Measurements from ENCODE around the gene PDE4A. TPM values are rescaled to one million over a fixed set of nuclear protein-coding genes. Genes with fewer than 3 reads are reported as not detected.
A peak's percentile ranks its signal among the peaks of the same experiment; 100 is the strongest.

PDE4A gene
- total RNA-seq, 1 donor from 2014 or later: 3.3 TPM

DNA sequence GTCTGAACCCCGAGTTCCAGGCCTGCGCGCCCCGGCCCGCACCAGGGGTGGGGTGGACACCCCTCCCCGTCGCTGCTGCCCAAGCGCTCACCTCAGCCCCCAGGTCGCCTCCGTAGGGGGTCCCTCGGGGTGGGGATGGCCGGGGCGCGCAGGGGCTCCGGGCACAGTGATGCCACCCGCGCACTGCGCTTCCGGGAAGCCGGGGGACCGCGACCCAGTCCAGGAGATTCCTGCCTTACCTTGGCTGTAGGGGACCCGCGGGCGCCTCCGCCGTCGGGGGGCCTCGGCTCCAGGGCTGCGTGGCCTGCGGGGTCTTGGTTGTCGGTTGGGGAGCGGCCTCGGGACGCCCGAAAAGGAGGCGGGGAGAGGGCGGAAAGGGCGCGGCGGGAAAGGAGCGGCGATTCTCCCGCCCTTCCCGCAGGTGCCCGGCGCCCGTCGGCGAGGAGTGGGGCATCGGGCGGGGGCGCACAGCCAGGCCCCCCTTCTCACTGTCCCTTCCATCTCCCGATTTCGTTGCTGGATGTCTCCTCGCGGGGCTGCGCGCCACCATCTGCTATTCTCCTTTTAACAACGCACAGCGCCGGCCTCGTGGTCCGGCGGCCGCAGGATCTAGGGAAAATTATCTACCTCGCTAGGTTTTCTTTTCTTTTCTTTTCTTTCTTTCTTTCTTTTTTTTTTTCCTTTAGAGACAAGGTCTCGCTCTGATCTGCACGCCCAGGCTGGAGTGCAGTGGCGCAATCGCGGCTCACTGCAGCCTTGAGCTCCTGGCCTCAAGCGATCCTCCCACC lies 82.9 kb downstream of the PDE4A start, which contains the start of gene KEAP1:
Gene KEAP1 (minus strand): TSS at position 355 of the 788 bp plus-strand sequence. CDS start 3,323 bp downstream, outside the sequence.
- FAIRE-seq (no peak), DNase-seq (ENCODE audit: low spot score in 2 of 2) (peak in 1 of 2 donors; percentile 40)

- no peak for FAIRE-seq
- peak in 1 of 2 donors; percentile 51 for DNase-seq (ENCODE audit: low spot score in 2 of 2)
Observed at GRCh38 chr19:10505583-10506229, 85.4 kb downstream of the PDE4A start.

- DNase-seq (ENCODE audit: low spot score in 2 of 2) (no peak), FAIRE-seq (no peak)
Observed at GRCh38 chr19:10508036-10508435, 87.7 kb downstream of the PDE4A start.

DNA sequence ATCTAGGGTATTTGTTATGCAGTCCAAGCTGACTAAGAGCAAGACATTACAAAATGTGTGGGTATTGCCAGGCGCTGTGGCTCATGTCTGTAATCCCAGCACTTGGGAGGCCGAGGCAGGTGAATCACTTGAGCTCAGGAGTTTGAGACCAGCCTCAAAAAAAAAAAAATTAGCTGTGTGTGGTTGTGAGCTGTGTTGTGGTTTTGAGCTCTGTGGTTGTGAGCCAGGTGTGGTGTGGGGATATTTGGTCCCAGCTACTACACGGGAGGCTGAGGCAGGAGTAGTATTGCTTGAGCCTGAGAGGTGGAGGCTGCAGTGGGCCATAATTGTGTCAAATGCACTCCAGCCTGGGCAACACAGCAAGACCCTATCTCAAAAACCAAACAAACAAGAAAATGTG lies 88.4 kb downstream of the PDE4A start:
- DNase-seq (ENCODE audit: low spot score in 2 of 2) (no peak), FAIRE-seq (no peak)

GRCh38 chr19:10510301-10510802 lies 90.0 kb downstream of the PDE4A start:
- no peak for FAIRE-seq

DNA sequence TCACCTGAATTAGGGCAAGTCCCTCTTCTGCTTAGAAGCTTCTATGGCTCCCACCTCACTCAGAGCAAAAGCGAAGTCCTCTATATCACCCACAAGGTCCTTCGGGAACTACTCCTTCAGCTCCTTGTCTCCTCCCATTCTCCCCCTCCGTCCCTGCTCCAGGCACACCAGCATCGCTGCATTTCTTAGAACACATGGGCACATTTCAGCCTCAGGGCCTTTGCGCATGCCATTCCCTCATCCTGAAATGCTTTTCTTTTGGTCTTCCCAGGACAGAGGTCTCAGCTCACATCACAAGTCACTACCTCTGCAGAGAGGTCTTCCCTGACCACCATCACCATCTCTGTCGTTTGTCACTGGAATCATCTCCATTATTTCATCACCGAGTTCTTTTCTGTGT lies 92.9 kb downstream of the PDE4A start:
- DNase-seq (ENCODE audit: low spot score in 2 of 2) (no peak), FAIRE-seq (no peak)

More at GRCh38 chr19:10510301-10510802, 90.0 kb downstream of the PDE4A start:
- DNase-seq (ENCODE audit: low spot score in 2 of 2): no peak

GRCh38 chr19:10514211-10515145 lies 94.1 kb downstream of the PDE4A start:
- peak in 1 of 2 donors; percentile 49 for DNase-seq (ENCODE audit: low spot score in 2 of 2)
- FAIRE-seq: no peak

DNA sequence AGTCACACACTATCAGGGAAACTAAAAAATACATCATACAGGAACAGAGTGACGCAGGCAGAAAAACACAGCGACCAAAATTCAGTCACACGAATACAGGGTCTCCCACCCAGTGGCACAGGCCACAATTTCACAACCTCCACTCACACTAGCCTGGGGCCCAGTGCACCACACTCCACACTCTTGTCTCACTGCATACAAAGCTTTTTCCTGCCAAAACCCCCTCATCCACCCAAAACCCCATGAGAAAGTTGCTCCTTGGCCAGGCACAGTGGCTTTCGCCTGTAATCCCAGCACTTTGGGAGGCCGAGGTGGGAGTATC lies 95.7 kb downstream of the PDE4A start:
- FAIRE-seq (no peak), DNase-seq (ENCODE audit: low spot score in 2 of 2) (no peak)

DNA sequence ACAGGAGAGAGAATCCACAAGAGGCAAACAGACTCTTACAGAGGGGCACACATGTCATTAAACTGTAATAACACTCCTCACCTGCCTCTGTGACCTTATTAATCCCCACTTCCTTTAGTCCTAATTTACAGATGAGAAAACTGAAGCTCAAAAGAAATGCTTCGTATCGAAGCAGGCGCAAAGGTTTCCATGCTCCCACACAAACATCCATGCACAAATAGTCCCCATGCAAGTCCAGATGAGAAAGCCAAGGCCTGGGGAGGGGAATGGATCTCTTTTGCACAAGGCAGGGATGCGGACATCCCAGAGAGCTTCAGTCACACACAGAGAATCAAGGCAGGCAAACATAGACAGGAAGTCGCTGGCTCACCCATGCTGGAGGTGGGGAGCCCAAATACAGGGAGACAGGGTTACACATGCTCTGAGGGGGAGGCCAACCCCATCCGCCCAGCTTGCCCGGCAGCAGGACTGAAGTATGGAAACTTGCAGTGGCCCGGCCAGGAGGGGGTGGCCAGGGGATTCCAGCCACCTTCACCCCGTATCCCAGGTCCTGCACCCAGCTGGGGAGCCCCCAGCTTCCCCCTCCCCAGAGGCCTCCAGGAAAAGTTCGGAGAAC lies 96.4 kb downstream of the PDE4A start:
- FAIRE-seq (no peak), DNase-seq (ENCODE audit: low spot score in 2 of 2) (no peak)

DNA sequence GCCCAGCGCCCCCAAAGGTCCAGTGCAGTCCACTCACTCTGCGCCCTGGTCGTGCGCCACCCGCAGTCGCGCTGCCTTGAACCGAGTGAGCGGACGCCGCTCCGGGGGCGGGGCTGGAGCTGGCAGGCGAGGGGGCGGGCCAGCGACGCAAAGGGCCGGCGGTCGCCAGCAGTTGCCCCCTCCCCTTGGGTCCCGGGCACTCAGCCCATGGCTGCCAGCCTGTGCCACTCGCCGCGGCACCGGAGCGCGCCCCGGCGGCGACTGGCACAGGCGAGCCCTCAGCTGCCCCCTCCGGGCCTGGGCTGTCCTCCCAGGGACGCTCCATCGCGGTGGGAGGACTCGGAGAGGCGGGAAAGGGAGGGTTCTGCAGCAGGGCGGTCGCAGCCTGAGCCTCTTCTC lies 97.0 kb downstream of the PDE4A start, which contains the start of gene S1PR5:
Gene S1PR5 (minus strand): TSS at position 87 of the 399 bp plus-strand sequence. CDS start 2,436 bp downstream, outside the sequence.
- peak; percentile 80 to 90 for DNase-seq (ENCODE audit: low spot score in 2 of 2)
- no peak for FAIRE-seq

GRCh38 chr19:10517760-10518443 lies 97.6 kb downstream of the PDE4A start:
- peak in 1 of 2 donors; percentile 66 for DNase-seq (ENCODE audit: low spot score in 2 of 2)

DNA sequence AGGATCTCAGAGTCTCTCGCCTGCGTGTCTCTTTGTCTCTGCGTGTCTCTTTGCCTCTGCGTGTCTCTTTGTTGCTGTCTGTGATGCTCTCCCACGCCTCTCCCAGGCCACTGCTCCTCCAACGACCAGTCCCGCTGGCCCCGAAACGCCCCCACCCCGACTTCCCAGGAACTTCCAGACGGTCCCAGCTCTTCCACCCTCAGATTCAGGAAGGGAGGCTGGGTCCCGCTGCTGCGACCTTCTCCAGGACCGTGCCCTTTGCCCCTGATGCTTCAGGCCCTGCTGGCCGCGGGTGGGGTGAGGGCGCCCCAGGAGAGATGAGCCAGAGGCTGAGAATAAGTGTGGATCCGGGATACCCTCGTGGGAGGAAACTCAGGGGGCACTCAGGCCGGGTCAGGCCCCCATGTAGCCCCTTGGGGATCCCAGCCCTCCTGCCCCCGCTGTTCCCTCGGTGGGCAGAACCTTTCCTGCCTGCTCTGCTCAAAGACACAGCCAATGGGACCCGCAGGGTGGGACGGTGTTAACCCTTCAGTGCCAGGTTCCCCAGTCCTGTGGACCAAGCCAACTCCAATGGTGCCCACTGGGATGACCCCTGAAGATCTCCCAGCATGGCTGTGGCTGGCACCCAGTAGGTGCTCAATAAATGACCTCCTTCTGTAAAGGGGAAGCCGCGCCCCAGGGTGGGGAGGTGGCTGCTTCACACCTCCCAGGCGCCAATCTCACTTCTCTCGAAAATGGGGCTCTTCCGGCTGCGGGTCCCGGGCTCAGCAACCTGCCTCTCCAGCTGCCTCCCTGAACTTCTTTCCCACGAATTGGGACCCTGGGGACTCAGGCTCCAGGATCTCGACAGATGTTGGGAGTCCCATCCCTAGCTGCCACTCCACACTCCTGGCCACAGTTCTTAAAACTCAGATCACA lies 98.4 kb downstream of the PDE4A start:
- DNase-seq (ENCODE audit: low spot score in 2 of 2): no peak
- FAIRE-seq: no peak

More at GRCh38 chr19:10517760-10518443, 97.6 kb downstream of the PDE4A start:
- FAIRE-seq: no peak

Other genes with a start within 250 kb of the PDE4A start
- 28.9 TPM for gene DNMT1, start 225.6 kb upstream of the PDE4A start, total RNA-seq
- gene S1PR2, start 189.2 kb upstream of the PDE4A start, total RNA-seq: 2.4 TPM
- gene MRPL4, start 168.3 kb upstream of the PDE4A start, total RNA-seq: 10.2 TPM
- gene ICAM1, start 149.4 kb upstream of the PDE4A start, total RNA-seq: 0.41 TPM
- 0.41 TPM for gene ICAM4, start 133.6 kb upstream of the PDE4A start, total RNA-seq
- 6.1 TPM for gene ICAM5, start 130.6 kb upstream of the PDE4A start, total RNA-seq
- gene ZGLP1, start 110.7 kb upstream of the PDE4A start, total RNA-seq: 1.6 TPM
- gene FDX2, start 104.5 kb upstream of the PDE4A start, total RNA-seq: 11.4 TPM
- gene RAVER1, start 87.0 kb upstream of the PDE4A start, total RNA-seq: 2.4 TPM
- gene ICAM3, start 80.9 kb upstream of the PDE4A start, total RNA-seq: 0.82 TPM
- 29.8 TPM for gene TYK2, start 40.0 kb upstream of the PDE4A start, total RNA-seq
- gene CDC37, start 17.0 kb upstream of the PDE4A start, total RNA-seq: 44.0 TPM
- 45.7 TPM for gene KEAP1, start 82.8 kb downstream of the PDE4A start, total RNA-seq
- gene S1PR5, start 96.9 kb downstream of the PDE4A start, total RNA-seq: 0.41 TPM
- 7.3 TPM for gene ATG4D, start 123.4 kb downstream of the PDE4A start, total RNA-seq
- 2.0 TPM for gene KRI1, start 145.5 kb downstream of the PDE4A start, total RNA-seq
- gene CDKN2D, start 148.4 kb downstream of the PDE4A start, total RNA-seq: 73.0 TPM
- gene AP1M2, start 166.8 kb downstream of the PDE4A start, total RNA-seq: 0.41 TPM
- gene SLC44A2, start 205.0 kb downstream of the PDE4A start, total RNA-seq: 18.8 TPM
- gene ILF3, start 233.8 kb downstream of the PDE4A start, total RNA-seq: 132 TPM